Thyroid gland (tissue), 4 donors: ENCODE results near the gene MYO5A. TPM values are rescaled to one million over a fixed set of nuclear protein-coding genes. Genes with fewer than 3 reads are reported as not detected.
A peak's percentile ranks its signal among the peaks of the same experiment; 100 is the strongest.
"Not testable (repeated sequence)": the region's sequence is repeated elsewhere in the genome, so short reads cannot be mapped to it uniquely, and the experiment has no call there.

Experiments used
- DNase-seq, 2 donors: peaks; one replicate each; pipeline ENCODE4 v3.0.0-alpha.2; 2019
- H3K27ac ChIP-seq, 3 donors: fragments of 200-600 bp; sonication (generic); 1 replicate in 2 of 3; 2 replicates in 1 of 3; pipeline ENCODE4 v1.5.1; 2016 to 2019; ENCODE audit warnings: mild to moderate bottlenecking in 1 of 3, moderate library complexity in 1 of 3
- H3K27me3 ChIP-seq: fragments of 200-600 bp; sonication (generic); one replicate; pipeline ENCODE4 v1.5.1; 2019
- H3K36me3 ChIP-seq, 2 donors: fragments of 200-600 bp; sonication (generic); one replicate each; pipeline ENCODE4 v1.5.1; 2016 to 2019
- H3K4me1 ChIP-seq, 2 donors: fragments of 200-600 bp; sonication (generic); one replicate each; pipeline ENCODE4 v1.5.1; 2017 to 2019
- H3K4me3 ChIP-seq, 3 donors: fragments of 200-600 bp; sonication (generic); replicated peaks in 1 of 3; 1 replicate in 2 of 3; 2 replicates in 1 of 3; pipeline ENCODE4 v1.5.1; 2016; ENCODE audit warnings: mild to moderate bottlenecking in 1 of 3
- H3K9me3 ChIP-seq: fragments of 200-600 bp; sonication (generic); one replicate; pipeline ENCODE4 v1.5.1; 2017
- CTCF ChIP-seq, 6 experiments: fragments of 200-600 bp in 3 of 6; fragments of 450-650 bp in 3 of 6; sonication (generic) in 3 of 6; IDR thresholded peaks; one replicate each; pipeline ENCODE4 v1.5.1; 2016 to 2019; ENCODE audit warnings: antibody characterized with exemption in 6 of 6, mild to moderate bottlenecking in 2 of 6, inconsistent platforms in 1 of 6, moderate library complexity in 1 of 6
- POLR2A ChIP-seq, 2 donors: fragments of 450-650 bp; IDR thresholded peaks; one replicate each; pipeline ENCODE4 v1.6.1; 2017; ENCODE audit warnings: antibody characterized with exemption in 2 of 2, mild to moderate bottlenecking in 2 of 2, moderate library complexity in 1 of 2
- WGBS, 2 donors: methylation state at CpG; one replicate each; pipeline ENCODE4 v1.1.5; 2017; 5-methylcytosine and 5-hydroxymethylcytosine counted together
- intact Hi-C: fragments of 100-400 bp; cut with DNase I; formaldehyde crosslinking; loops from one replicate; pipeline ENCODE4 v1.15.1; 2023
- total RNA-seq, 4 donors: library from RNA; depleted of rRNA; stranded (reverse); fragments of >200 nt; gene quantifications; one replicate each; pipeline ENCODE4 v1.2.3, GENCODE V29; 2016

The MYO5A gene
- total RNA-seq, 4 donors from 2014 or later: 23.3 to 44.1 (median 34.7) TPM

- H3K4me1 ChIP-seq: peaks cover 27 to 37% of the 10 kb centered on the region in 2 donors
- no peaks in the 10 kb centered on the region for H3K27me3 ChIP-seq
- 10 to 12% methylated on average over 35 to 41 of the region's 82 CpGs for WGBS, 2 donors
- no peaks in the 10 kb centered on the region for H3K9me3 ChIP-seq
- peak; percentile 33 to 86 for TF ChIP-seq POLR2A (IDR thresholded peaks at IDR 0.05)
- TF ChIP-seq CTCF (IDR thresholded peaks at IDR 0.05): peak in 2 of 6 experiments; percentile 12 to 35
- intact Hi-C loops: loop anchor here (5.0 to 10.0 kb wide), 2 partner anchors 42 to 106 kb away; partner anchors contain the start of genes ATOSA and MYO5A
- H3K27ac ChIP-seq: peak within 1 kb of the TSS; percentile 95 to 100 (median 96)
- peak within 1 kb of the TSS; percentile 57 to 72 (median 62) for H3K4me3 ChIP-seq
- DNase-seq: peak; percentile 94 to 95
- H3K36me3 ChIP-seq: no peaks in the 10 kb centered on the region
Measured at GRCh38 chr15:52568601-52569585, 40.2 kb upstream of the MYO5A start, which contains the start of gene ARPP19. ARPP19 (minus strand) TSS chr15:52569030; CDS start chr15:52568892, 138 bp downstream.

- H3K36me3 ChIP-seq: no peaks in the 10 kb centered on the region
- peaks cover 34 to 46% of the 10 kb centered on the region in 2 donors for H3K4me1 ChIP-seq
- TF ChIP-seq CTCF (IDR thresholded peaks at IDR 0.05) (no peak), POLR2A (IDR thresholded peaks at IDR 0.05) (peak in 1 of 2 donors; percentile 14)
- DNase-seq: peak; percentile 63 to 72
- H3K27ac ChIP-seq: peak overlapping the region; percentile 95 to 100 (median 96)
- H3K9me3 ChIP-seq: no peaks in the 10 kb centered on the region
- no peaks in the 10 kb centered on the region for H3K27me3 ChIP-seq
- H3K4me3 ChIP-seq: peak overlapping the region; percentile 57 to 72 (median 62)
- intact Hi-C loops: loop anchor here (5.0 to 10.0 kb wide), 2 partner anchors 41 to 107 kb away; partner anchors contain the start of genes ATOSA and MYO5A
- 4 to 5% methylated on average over 25 of the region's 25 CpGs for WGBS, 2 donors
Measured at GRCh38 chr15:52567871-52568600, 39.4 kb upstream of the MYO5A start.

GRCh38 chr15:52566889-52567288, 38.2 kb upstream of the MYO5A start:
- H3K36me3 ChIP-seq: no peaks in the 10 kb centered on the region
- peak overlapping the region in 1 of 3 donors; percentile 72 for H3K4me3 ChIP-seq
- no peaks in the 10 kb centered on the region for H3K27me3 ChIP-seq
- intact Hi-C loops: loop anchor here (5.0 to 10.0 kb wide), 2 partner anchors 40 to 108 kb away; partner anchors contain the start of genes ATOSA and MYO5A
- H3K4me1 ChIP-seq: peaks cover 37 to 46% of the 10 kb centered on the region in 2 donors
- peak in 1 of 2 donors; percentile 19 for DNase-seq
- peak overlapping the region in 2 of 3 donors; percentile 96 to 100 for H3K27ac ChIP-seq
- no peaks in the 10 kb centered on the region for H3K9me3 ChIP-seq
- 52 to 53% methylated on average over 4 of the region's 4 CpGs for WGBS, 2 donors
- no peak for TF ChIP-seq CTCF (IDR thresholded peaks at IDR 0.05)
- TF ChIP-seq POLR2A (IDR thresholded peaks at IDR 0.05): peak in 1 of 2 donors; percentile 56

GRCh38 chr15:52565417-52566358, 37.0 kb upstream of the MYO5A start:
- Histone ChIP-seq H3K27ac (peak overlapping the region; percentile 28 to 100 (median 96)), H3K4me1 (peaks cover 45 to 46% of the 10 kb centered on the region in 2 donors)
- H3K36me3 ChIP-seq, H3K4me3 ChIP-seq, DNase-seq, H3K9me3 ChIP-seq, H3K27me3 ChIP-seq: not testable (repeated sequence)
- WGBS, 2 donors: 89 to 93% methylated on average over 13 of the region's 13 CpGs
- intact Hi-C loops: loop anchor here (5.0 to 10.0 kb wide), 2 partner anchors 38 to 109 kb away; partner anchors contain the start of genes ATOSA and MYO5A
